Uterus (tissue), 4 donors: ENCODE results near the gene SLC29A1. TPM values are rescaled to one million over a fixed set of nuclear protein-coding genes. Genes with fewer than 3 reads are reported as not detected.
"Not testable (repeated sequence)": the region's sequence is repeated elsewhere in the genome, so short reads cannot be mapped to it uniquely, and the experiment has no call there.

Source experiments
- DNase-seq, 2 donors: peaks; one replicate each; pipeline ENCODE4 v3.0.0-alpha.2; 2019 to 2020
- H3K27ac ChIP-seq, 2 donors: fragments of 200-600 bp; sonication (generic); 1 replicate in 1 of 2; 2 replicates in 1 of 2; pipeline ENCODE4 v1.5.1; 2016 to 2018
- H3K27me3 ChIP-seq, 2 donors: fragments of 200-600 bp; sonication (generic); one replicate each; pipeline ENCODE4 v1.5.1; 2018 to 2019; ENCODE audit warnings: control low read depth in 1 of 2
- H3K36me3 ChIP-seq, 2 donors: fragments of 200-600 bp; sonication (generic); one replicate each; pipeline ENCODE4 v1.5.1; 2019; ENCODE audit warnings: control low read depth in 1 of 2
- H3K4me1 ChIP-seq, 2 donors: fragments of 200-600 bp; sonication (generic); one replicate each; pipeline ENCODE4 v1.5.1; 2018 to 2019; ENCODE audit warnings: control low read depth in 1 of 2
- H3K4me3 ChIP-seq, 2 donors: fragments of 200-600 bp; sonication (generic); 1 replicate in 1 of 2; 2 replicates in 1 of 2; pipeline ENCODE4 v1.5.1; 2018 to 2019; ENCODE audit warnings: mild to moderate bottlenecking in 1 of 2
- H3K9me3 ChIP-seq, 2 donors: fragments of 200-600 bp; sonication (generic); one replicate each; pipeline ENCODE4 v1.5.1; 2019; ENCODE audit warnings: control low read depth in 1 of 2
- POLR2A ChIP-seq, 2 donors: fragments of 450-650 bp; IDR thresholded peaks; one replicate each; pipeline ENCODE4 v1.6.1; 2016; ENCODE audit warnings: antibody characterized with exemption in 2 of 2, mild to moderate bottlenecking in 1 of 2, moderate library complexity in 1 of 2
- intact Hi-C: fragments of 100-400 bp; cut with DNase I; formaldehyde crosslinking; loops from one replicate; pipeline ENCODE4 v1.15.1; 2023; ENCODE audit warnings: low total_unique reads
- total RNA-seq, 4 donors: library from RNA; depleted of rRNA in 3 of 4; stranded (reverse); fragments of >200 nt in 3 of 4; gene quantifications; one replicate each; pipeline versions ENCODE4 v1.1.0 to v1.2.4, GENCODE V29; 2014 to 2023
- TF ChIP-seq, protein P1 (sequence below), 4 experiments: fragments of 200-600 bp in 2 of 4; fragments of 450-650 bp in 2 of 4; sonication (generic) in 2 of 4; IDR thresholded peaks; one replicate each; pipeline ENCODE4 v1.5.1; 2016 to 2019; ENCODE audit warnings: antibody characterized with exemption in 4 of 4, mild to moderate bottlenecking in 2 of 4, moderate library complexity in 1 of 4
- donor health status: DM: yes; HTN: yes; CAD: no.

The SLC29A1 gene
- total RNA-seq, 4 donors from 2014 or later = 29.9 to 150 (median 95.1) TPM

DNA sequence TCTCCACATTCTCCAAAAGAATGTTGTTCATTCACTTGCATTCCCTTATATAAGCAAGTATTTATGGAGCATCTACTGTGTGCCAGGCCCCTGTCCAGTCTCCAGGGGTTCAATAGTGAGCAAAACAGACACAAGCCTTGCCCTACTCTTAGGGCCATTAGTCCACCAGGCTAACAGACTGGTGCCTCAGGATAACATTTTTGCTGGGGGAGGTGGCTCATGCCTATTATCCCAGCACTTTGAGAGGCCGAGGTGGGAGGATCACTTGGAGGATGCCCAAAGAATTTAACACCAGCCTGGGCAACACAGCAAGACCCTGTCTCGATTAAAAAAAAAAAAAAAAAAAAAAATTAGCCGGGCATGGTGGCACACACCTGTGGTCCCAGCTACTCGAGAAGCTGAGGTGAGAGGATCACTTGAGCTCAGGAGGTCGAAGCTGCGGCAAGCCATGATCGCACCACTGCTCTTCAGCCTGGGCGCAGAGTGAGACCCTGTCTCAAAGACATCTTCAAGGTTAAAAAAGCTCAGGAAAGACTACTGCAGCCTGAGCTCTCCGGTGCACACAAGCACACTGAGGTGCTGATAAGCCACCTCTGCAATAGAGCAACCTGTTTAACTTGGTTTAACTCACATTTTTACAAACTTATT lies 44.8 kb upstream of the SLC29A1 start:
- intact Hi-C loops = loop anchor here (10.0 kb wide), 1 partner anchor 56 kb away; no protein-coding TSS in a partner anchor
- no peak overlapping the region for H3K4me3 ChIP-seq
- no peaks in the 10 kb centered on the region for H3K4me1 ChIP-seq
- no peak for DNase-seq
- H3K27me3 ChIP-seq = no peaks in the 10 kb centered on the region
- TF ChIP-seq, protein P1, sequence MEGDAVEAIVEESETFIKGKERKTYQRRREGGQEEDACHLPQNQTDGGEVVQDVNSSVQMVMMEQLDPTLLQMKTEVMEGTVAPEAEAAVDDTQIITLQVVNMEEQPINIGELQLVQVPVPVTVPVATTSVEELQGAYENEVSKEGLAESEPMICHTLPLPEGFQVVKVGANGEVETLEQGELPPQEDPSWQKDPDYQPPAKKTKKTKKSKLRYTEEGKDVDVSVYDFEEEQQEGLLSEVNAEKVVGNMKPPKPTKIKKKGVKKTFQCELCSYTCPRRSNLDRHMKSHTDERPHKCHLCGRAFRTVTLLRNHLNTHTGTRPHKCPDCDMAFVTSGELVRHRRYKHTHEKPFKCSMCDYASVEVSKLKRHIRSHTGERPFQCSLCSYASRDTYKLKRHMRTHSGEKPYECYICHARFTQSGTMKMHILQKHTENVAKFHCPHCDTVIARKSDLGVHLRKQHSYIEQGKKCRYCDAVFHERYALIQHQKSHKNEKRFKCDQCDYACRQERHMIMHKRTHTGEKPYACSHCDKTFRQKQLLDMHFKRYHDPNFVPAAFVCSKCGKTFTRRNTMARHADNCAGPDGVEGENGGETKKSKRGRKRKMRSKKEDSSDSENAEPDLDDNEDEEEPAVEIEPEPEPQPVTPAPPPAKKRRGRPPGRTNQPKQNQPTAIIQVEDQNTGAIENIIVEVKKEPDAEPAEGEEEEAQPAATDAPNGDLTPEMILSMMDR (IDR thresholded peaks at IDR 0.05) = no peak
- TF ChIP-seq POLR2A (IDR thresholded peaks at IDR 0.05) = no peak
- H3K36me3 ChIP-seq = no peaks in the 10 kb centered on the region
- H3K27ac ChIP-seq = peak overlapping the region in 1 of 2 donors; percentile 33
- H3K9me3 ChIP-seq = no peaks in the 10 kb centered on the region

DNA sequence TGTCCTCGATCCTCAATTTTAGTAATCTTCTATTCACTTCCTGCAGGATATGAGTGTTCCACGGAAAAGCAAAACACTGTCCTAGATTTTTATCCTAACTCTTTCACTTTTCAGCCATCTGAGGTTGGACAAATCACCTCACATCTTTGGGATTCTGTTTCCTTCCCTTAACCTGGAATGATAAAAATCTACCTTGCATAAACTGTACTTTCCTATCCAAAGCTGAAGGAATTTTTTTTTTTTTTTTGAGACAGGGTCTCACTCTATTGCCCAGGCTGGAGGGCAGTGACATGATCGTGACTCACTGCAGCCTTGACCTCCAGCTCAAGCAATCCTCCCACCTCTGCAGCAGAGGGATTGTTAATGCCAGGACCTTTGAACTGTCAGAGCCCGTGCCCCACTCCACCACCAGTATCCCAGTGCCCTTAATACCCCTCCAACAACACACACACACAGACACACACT lies 44.3 kb upstream of the SLC29A1 start:
- Histone ChIP-seq H3K4me1 (no peaks in the 10 kb centered on the region), H3K36me3 (no peaks in the 10 kb centered on the region), H3K27me3 (no peaks in the 10 kb centered on the region), H3K4me3 (no peak overlapping the region), H3K27ac (peak overlapping the region in 1 of 2 donors; percentile 33), H3K9me3 (no peaks in the 10 kb centered on the region)
- intact Hi-C loops = loop anchor here (10.0 kb wide), 1 partner anchor 56 kb away; no protein-coding TSS in a partner anchor
- no peak for DNase-seq
- TF ChIP-seq, protein P1 (IDR thresholded peaks at IDR 0.05) = no peak
- TF ChIP-seq POLR2A (IDR thresholded peaks at IDR 0.05) = no peak

DNA sequence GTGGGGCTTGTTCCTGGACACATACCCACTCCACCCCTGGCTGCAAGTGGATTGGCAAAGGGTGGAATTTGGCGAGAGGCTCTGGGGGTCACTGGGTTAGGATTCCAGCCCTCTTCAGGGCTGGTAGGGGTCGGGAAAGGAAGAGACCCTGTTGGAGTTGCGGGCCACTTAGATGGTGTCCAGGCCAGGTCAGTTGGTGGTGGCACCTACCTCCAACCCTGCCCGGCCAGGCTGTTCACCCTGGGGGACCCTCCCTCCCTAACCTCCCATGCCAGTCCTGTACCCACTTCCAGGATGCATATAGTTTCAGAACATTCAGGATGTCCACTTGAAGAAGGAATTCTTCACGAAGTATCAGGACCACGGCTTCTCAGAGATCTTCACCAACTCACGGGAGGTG lies 43.7 kb upstream of the SLC29A1 start:
- Histone ChIP-seq H3K27me3 (no peaks in the 10 kb centered on the region), H3K27ac (no peak overlapping the region), H3K4me3 (no peak overlapping the region), H3K36me3 (no peaks in the 10 kb centered on the region), H3K9me3 (no peaks in the 10 kb centered on the region), H3K4me1 (no peaks in the 10 kb centered on the region)
- no peak for DNase-seq
- intact Hi-C loops = loop anchor here (10.0 kb wide), 1 partner anchor 55 kb away; no protein-coding TSS in a partner anchor
- TF ChIP-seq POLR2A (IDR thresholded peaks at IDR 0.05) = no peak
- TF ChIP-seq, protein P1 (IDR thresholded peaks at IDR 0.05) = no peak

DNA sequence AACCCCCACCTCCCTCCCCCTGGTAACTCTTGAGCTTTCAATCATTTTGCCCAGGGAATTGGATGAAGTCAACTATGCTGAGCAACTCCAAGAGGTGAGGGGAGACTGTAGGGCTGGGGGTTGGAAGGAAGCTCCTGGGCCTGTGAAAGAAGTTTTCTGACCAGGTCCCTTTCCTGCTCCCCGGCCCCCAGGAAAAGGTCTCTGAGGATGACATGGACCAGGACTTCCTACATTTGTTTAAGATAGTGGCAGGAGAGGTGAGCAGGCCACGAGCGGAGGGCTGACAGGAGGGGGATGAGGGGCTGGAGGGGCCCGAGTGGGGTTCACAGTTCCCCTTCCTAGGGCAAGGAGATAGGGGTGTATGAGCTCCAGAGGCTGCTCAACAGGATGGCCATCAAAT lies 43.0 kb upstream of the SLC29A1 start:
- Histone ChIP-seq H3K9me3 (no peaks in the 10 kb centered on the region), H3K4me3 (no peak overlapping the region), H3K27me3 (no peaks in the 10 kb centered on the region), H3K4me1 (no peaks in the 10 kb centered on the region), H3K36me3 (no peaks in the 10 kb centered on the region), H3K27ac (no peak overlapping the region)
- no peak for DNase-seq
- TF ChIP-seq POLR2A (IDR thresholded peaks at IDR 0.05) = no peak
- TF ChIP-seq, protein P1 (IDR thresholded peaks at IDR 0.05) = no peak
- intact Hi-C loops = no loop called here

DNA sequence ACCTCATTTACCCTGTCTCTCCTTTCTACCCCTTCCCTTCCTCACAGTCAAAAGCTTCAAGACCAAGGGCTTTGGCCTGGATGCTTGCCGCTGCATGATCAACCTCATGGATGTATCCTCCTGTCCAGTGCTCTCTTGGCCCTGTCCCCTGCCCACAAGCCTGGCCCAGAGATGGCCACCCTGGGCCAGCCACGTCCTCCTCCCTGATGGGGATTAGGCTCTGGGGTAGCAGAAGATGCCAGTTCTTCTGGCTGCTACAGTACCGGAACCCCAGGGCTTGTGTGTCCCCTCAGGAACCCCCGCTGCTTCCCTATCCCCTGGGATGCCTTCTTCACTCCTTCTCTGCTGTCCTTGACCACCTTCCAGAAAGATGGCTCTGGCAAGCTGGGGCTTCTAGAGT lies 42.5 kb upstream of the SLC29A1 start:
- H3K36me3 ChIP-seq = no peaks in the 10 kb centered on the region
- H3K4me3 ChIP-seq = no peak overlapping the region
- H3K27ac ChIP-seq = no peak overlapping the region
- no peaks in the 10 kb centered on the region for H3K27me3 ChIP-seq
- no peaks in the 10 kb centered on the region for H3K9me3 ChIP-seq
- H3K4me1 ChIP-seq = no peaks in the 10 kb centered on the region
- DNase-seq = no peak
- TF ChIP-seq, protein P1 (IDR thresholded peaks at IDR 0.05) = no peak
- no peak for TF ChIP-seq POLR2A (IDR thresholded peaks at IDR 0.05)
- intact Hi-C loops = no loop called here

DNA sequence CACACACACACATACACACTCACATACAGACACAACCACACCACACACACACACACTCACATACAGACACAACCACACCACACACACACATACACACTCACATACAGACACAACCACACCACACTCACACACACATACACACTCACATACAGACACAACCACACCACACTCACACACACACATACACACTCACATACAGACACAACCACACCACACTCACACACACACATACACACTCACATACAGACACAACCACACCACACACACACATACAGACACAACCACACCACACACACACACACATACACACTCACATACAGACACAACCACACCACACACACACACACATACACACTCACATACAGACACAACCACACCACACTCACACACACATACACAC lies 41.6 kb upstream of the SLC29A1 start:
- intact Hi-C loops = loop anchor here (2.0 kb wide), 1 partner anchor 35 kb away; no protein-coding TSS in a partner anchor
- not testable (repeated sequence) for H3K9me3 ChIP-seq, H3K27me3 ChIP-seq, DNase-seq, H3K27ac ChIP-seq, H3K36me3 ChIP-seq, H3K4me3 ChIP-seq, H3K4me1 ChIP-seq
